ENCODE measurements around the gene DYNLRB2. TPM values are rescaled to one million over a fixed set of nuclear protein-coding genes. Genes with fewer than 3 reads are reported as not detected.

The DYNLRB2 gene
- total RNA-seq, 2 experiments from 2014 or later: 0.76 TPM; not detected in 1

GRCh38 chr16:80591071-80591915 is 50.5 kb downstream of the DYNLRB2 start:
- H3K4me1 Mint-ChIP-seq: peaks cover 45% of the 10 kb centered on the region
- H3K27me3 Mint-ChIP-seq: peaks cover 7% of the 10 kb centered on the region
- H3K4me3 Mint-ChIP-seq: peak overlapping the region; percentile 26
- CTCF ChIA-PET: interaction anchor here (1.0 to 3.6 kb wide), 10 partner anchors 9 to 233 kb away, joined by 3 to 25 read pairs (median 5); no protein-coding TSS in a partner anchor
- DNase-seq: peak; percentile 73
- H3K36me3 Mint-ChIP-seq: peaks cover 73% of the 10 kb centered on the region
- H3K27ac Mint-ChIP-seq: peak overlapping the region; percentile 76
- ATAC-seq: peak; percentile 89
- H3K9me3 Mint-ChIP-seq (ENCODE audit: low read depth): peaks cover 12% of the 10 kb centered on the region

GRCh38 chr16:80592273-80592672 is 51.5 kb downstream of the DYNLRB2 start:
- no peak overlapping the region for H3K4me3 Mint-ChIP-seq
- H3K9me3 Mint-ChIP-seq (ENCODE audit: low read depth): peaks cover 16% of the 10 kb centered on the region
- peaks cover 35% of the 10 kb centered on the region for H3K4me1 Mint-ChIP-seq
- peaks cover 71% of the 10 kb centered on the region for H3K36me3 Mint-ChIP-seq
- DNase-seq (no peak), ATAC-seq (no peak)
- no peak overlapping the region for H3K27ac Mint-ChIP-seq
- CTCF ChIA-PET: no interaction called here
- peaks cover 7% of the 10 kb centered on the region for H3K27me3 Mint-ChIP-seq

- Mint-ChIP-seq H3K27ac (no peak overlapping the region), H3K4me3 (no peak overlapping the region), H3K9me3 (ENCODE audit: low read depth) (peaks cover 13% of the 10 kb centered on the region), H3K27me3 (peaks cover 4% of the 10 kb centered on the region), H3K4me1 (peaks cover 25% of the 10 kb centered on the region), H3K36me3 (peaks cover 63% of the 10 kb centered on the region)
- DNase-seq (no peak), ATAC-seq (no peak)
- CTCF ChIA-PET: interaction anchor here (1.4 kb wide), 1 partner anchor 67 kb away, joined by 4 read pairs; no protein-coding TSS in a partner anchor
These were observed 54.0 kb downstream of the DYNLRB2 start for GRCh38 chr16:80594756-80595155.

- no peak overlapping the region for H3K27ac Mint-ChIP-seq
- CTCF ChIA-PET: interaction anchor here (1.3 kb wide), 1 partner anchor 70 kb away, joined by 4 read pairs; no protein-coding TSS in a partner anchor
- H3K4me3 Mint-ChIP-seq: no peak overlapping the region
- peaks cover 10% of the 10 kb centered on the region for H3K4me1 Mint-ChIP-seq
- no peak for DNase-seq
- H3K27me3 Mint-ChIP-seq: no peaks in the 10 kb centered on the region
- H3K36me3 Mint-ChIP-seq: peaks cover 60% of the 10 kb centered on the region
- no peak for ATAC-seq
- peaks cover 14% of the 10 kb centered on the region for H3K9me3 Mint-ChIP-seq (ENCODE audit: low read depth)
These were observed 55.9 kb downstream of the DYNLRB2 start for GRCh38 chr16:80596507-80597207.

- no peak for DNase-seq
- Mint-ChIP-seq H3K4me1 (peaks cover 4% of the 10 kb centered on the region), H3K9me3 (ENCODE audit: low read depth) (peaks cover 12% of the 10 kb centered on the region), H3K27me3 (no peaks in the 10 kb centered on the region), H3K4me3 (no peak overlapping the region), H3K27ac (no peak overlapping the region), H3K36me3 (peaks cover 65% of the 10 kb centered on the region)
- no peak for ATAC-seq
- CTCF ChIA-PET: no interaction called here
These were observed 58.7 kb downstream of the DYNLRB2 start for GRCh38 chr16:80599466-80599865.

Data from activated CD8-positive, alpha-beta memory T cell treated with anti-CD3 and anti-CD28 coated beads, Interleukin-2, amount 10 ng/mL, durations not matched to agents 7 days and 5 days (primary cell).